Measurements from ENCODE around the gene UBA3.

- TF ChIP-seq CTCF (IDR thresholded peaks at IDR 0.05) = no peak
- no peak for TF ChIP-seq ZFX (IDR thresholded peaks at IDR 0.05; ENCODE audit: borderline replicate concordance)
Measured at GRCh38 chr3:69105320-69105719, 25.2 kb upstream of the UBA3 start.
